Right ventricle myocardium superior (tissue), 1 donor: ENCODE results near the gene COL6A3. TPM values are rescaled to one million over a fixed set of nuclear protein-coding genes. Genes with fewer than 3 reads are reported as not detected.

Source experiments
- ATAC-seq: fragments of 200-7000 bp; cut with Tn5 transposase; one replicate; pipeline ENCODE4 v1.9.1; 2020; ENCODE audit warnings: mild to moderate bottlenecking; ENCODE audit not compliant: poor library complexity
- DNase-seq: peaks from one replicate; pipeline ENCODE4 v3.0.0-alpha.2; 2020
- intact Hi-C: fragments of 100-400 bp; cut with DNase I; formaldehyde crosslinking; loops from one replicate; pipeline ENCODE4 v1.11.2; 2022
- total RNA-seq: library from RNA; stranded (reverse); fragmentation: NEBNext Ultra II Directional; extraction: Animal tissue kit (Norgen Biotek cat#: 25700); gene quantifications from one replicate; pipeline ENCODE4 v1.2.1, GENCODE V29; 2021
- donor health status: DM: no; HTN: yes; CAD: no; lungs with severe emphysema.

Gene COL6A3
- total RNA-seq, 1 donor from 2014 or later: 64.9 TPM

DNA sequence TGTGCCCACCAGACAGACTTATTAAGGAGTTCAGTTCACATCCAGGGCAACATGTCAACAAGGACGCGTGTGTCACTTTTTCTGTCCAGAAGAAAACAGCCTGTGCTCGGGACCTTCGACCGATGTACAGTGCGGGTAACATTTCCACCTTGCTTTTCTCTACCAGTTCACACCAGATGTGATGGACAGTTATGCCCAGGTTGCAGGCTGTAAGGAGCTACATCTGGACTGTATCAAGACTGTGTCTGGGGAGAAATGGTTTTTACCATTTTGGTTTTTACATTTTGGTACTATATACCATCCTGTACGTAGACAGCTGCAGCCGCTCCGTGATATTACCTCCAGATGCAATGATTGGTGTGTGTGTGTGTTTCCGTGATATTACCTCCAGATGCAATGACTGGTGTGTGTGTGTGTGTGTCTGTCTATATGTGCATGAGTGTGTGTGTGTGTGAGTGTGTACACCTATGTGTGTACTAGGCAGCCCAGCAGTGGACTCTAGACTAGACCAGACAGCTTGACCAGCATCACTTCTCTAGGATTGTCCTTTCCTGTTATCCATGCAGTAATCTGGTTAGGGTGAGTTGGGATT, 118.0 kb downstream of the COL6A3 start:
- no peak for ATAC-seq
- DNase-seq: no peak
- intact Hi-C loops: no loop called here

DNA sequence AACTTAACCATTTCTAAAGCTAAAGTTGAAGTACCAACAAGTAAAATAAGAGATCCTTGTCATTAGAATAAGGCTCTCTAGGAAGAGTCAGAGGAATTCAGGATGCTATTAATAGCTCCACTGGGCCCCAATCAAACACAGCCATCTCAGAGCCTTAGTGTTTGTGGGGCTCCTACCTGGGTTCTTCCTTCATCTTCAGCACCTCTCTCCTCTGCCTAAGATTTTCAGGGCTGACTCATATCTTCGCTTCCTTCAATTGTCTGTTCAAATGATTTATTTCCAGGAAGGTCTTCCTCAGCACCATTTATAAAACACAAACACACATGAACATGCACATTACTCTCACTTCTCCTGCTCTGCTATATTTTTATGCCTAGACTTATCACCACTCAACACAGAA, 119.5 kb downstream of the COL6A3 start:
- ATAC-seq (no peak), DNase-seq (no peak)
- intact Hi-C loops: no loop called here

- no peak for DNase-seq
- intact Hi-C loops: no loop called here
- ATAC-seq: no peak
Measured at GRCh38 chr2:237293978-237294377, 120.0 kb downstream of the COL6A3 start.

DNA sequence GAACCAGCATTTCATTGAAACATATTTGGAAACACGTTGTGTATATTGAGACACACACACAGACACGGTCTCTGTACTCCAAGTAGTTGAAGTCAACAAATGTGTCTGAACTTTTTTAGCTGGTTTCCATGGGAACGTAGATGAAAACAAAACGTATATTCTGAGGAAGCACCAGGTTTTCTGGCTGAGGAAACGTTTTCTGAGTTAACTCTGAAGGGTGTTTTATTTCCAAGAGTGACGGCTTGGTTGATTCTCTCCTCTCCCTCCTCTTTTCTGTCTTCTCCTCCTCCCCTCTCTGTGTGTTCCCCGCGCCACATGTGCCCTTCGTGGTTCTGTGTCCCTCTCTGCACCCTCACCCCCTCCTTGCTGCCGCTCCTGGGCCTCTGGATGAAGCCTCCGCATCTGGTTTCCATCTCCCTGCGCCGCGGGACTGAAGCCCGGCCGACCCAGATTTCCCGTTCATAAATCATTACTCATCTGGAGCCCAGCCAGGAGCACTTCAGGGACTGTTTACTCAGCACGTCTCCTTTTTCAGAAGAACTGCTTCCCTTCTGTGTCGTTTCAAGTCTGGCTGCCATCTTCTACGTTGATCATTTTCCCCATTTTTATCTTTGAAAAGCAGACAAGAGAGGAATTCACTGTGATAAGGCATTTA, 122.7 kb downstream of the COL6A3 start:
- DNase-seq (peak; percentile 96), ATAC-seq (peak; percentile 96)
- intact Hi-C loops: loop anchor here (2.0 kb wide), 1 partner anchor 24 kb away; no protein-coding TSS in a partner anchor

DNA sequence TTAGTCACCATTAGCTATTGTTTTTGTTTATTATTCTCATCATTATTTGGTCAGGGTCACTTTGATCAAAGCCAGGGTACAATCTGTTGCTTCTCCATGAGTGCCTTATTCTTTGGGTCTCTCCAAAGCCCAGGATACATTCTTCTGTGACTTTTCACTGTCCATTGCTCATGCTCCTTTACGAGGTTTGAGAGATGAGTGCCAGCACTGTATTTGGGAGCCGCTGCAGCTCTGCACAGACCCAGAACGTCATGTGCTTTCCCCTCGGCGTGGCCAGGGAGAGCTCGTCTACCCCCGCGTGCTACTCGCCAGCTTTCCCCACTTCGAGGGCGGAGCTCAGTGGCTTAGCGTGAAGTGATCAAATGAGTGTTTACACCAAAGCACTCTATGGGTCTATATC, 123.7 kb downstream of the COL6A3 start:
- peak; percentile 92 for ATAC-seq
- DNase-seq: peak; percentile 91
- intact Hi-C loops: loop anchor here (2.0 kb wide), 1 partner anchor 25 kb away; no protein-coding TSS in a partner anchor

GRCh38 chr2:237289139-237289538, 124.8 kb downstream of the COL6A3 start:
- DNase-seq (no peak), ATAC-seq (no peak)
- intact Hi-C loops: no loop called here

DNA sequence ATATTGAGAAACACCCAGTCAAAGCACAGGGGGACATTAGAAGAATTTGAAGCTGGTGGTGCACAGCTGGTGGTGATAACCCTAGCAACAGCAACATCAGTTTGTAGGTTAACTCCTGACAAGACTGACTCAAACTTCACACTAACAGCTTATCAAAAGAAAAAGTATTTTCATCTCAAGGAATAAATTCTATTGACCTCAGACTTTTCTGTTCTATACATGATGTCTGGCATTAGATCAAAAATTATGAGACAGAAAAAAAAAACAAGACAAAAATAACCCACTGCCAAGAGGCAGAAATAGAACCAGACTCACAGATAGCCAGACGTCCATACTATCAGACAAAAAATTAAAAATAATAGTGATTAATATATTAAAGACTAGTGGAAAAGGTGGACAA, 126.1 kb downstream of the COL6A3 start:
- intact Hi-C loops: no loop called here
- no peak for DNase-seq
- no peak for ATAC-seq

GRCh38 chr2:237283131-237283928, 130.6 kb downstream of the COL6A3 start:
- DNase-seq: no peak
- intact Hi-C loops: no loop called here
- no peak for ATAC-seq

DNA sequence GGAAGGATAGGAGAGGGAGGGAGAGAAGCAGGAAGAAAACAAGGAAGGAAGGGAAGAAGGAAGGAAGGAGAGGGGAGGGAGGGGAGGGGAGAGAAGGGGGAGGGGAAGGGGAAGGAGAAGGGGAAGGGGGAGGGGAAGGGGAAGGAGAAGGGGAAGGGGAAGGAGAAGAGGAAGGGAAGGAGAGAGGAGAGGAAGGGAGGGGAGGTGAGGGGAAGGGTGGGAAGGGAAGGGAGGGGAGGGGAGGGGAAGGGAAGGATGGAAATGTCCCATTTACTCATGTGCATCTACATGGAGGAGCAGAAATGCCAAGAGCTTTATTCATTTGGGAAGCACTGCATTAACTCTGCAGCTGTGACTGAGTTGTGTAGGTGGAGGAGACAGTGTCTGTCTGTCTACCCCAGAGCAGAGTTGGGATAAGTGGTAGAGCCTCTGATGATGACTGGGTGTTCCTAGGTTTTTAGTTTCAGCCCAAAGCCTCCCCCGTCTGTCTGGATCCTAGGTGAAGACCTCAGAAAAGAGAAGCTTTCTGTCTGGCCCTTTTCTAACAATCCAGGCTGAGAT, 131.3 kb downstream of the COL6A3 start:
- ATAC-seq (no peak), DNase-seq (no peak)
- intact Hi-C loops: no loop called here

GRCh38 chr2:237281836-237282306, 132.1 kb downstream of the COL6A3 start:
- intact Hi-C loops: no loop called here
- DNase-seq (no peak), ATAC-seq (no peak)

DNA sequence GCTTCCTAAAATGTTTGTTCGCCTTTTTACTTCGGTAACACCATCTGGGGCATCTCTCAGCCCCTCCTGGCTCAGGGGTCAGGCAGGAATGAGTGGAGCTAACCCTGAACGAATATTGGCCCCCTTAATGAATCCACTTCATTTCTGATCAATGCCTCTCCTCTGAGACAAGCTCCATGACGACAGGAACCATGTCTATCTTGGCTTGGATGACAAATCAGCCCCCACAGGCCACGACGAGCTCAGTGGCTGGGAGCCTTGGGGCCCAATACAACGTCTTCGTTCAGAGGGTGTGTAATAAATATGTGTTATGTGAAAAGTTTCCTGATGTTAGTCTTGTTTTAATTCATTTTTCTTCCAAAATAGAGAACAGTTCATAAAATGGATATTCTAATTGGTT, 133.0 kb downstream of the COL6A3 start:
- intact Hi-C loops: no loop called here
- ATAC-seq (no peak), DNase-seq (no peak)

DNA sequence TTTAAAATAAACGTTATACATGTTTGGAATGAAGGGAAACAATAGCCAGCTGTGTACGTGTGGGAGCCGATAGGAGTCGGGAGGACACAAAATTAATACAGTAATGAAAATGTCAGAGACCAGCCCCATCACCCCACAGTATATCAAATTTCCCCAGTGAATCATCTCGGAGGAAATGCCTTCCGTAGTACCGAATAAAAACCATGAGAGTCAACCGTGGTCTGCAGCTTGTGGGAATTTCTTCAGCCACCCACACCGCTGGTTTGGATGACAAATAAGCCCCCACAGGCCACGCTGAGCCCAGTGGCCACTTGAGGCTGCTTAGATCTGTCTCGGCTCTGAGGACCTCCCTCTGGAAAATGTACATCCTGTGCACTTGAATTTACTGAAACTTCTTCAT, 133.7 kb downstream of the COL6A3 start:
- no peak for DNase-seq
- intact Hi-C loops: no loop called here
- peak; percentile 14 for ATAC-seq

GRCh38 chr2:237279012-237279768, 134.8 kb downstream of the COL6A3 start:
- intact Hi-C loops: no loop called here
- no peak for DNase-seq
- ATAC-seq: peak; percentile 24

DNA sequence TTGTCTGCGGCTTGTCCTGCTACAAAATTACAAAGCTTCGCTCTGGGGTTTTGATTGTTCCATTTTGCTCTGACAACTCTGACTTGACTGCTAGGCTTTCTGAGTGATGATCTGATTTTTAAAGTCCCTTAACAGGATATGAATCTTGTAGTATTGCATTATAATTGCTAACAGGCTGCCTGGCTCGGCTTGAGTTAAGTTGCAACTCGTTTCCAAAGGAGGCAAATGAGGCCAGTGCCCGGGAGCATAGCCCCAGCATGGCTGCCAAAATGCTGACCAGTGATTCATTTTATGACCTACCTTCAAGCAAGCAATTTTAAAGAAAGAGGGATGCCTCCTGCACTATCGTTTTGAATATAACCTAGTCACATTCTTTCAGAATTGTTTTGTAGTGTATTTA, 135.4 kb downstream of the COL6A3 start:
- intact Hi-C loops: no loop called here
- ATAC-seq (peak; percentile 89), DNase-seq (peak; percentile 73)

- DNase-seq (no peak), ATAC-seq (no peak)
- intact Hi-C loops: no loop called here
Measured at GRCh38 chr2:237276716-237277490, 137.1 kb downstream of the COL6A3 start.
